ENCODE measurements around the gene PHYKPL.
A peak's percentile ranks its signal among the peaks of the same experiment; 100 is the strongest.

Gene PHYKPL

GRCh38 chr5:178232124-178232919 is at the start of gene PHYKPL:
Gene PHYKPL (minus strand): TSS chr5:178232802. CDS start chr5:178232550, 252 bp downstream.
- DNase-seq: peak; percentile 87

GRCh38 chr5:178282391-178282790 is 49.8 kb upstream of the PHYKPL start:
- no peak for DNase-seq

- DNase-seq: no peak
Measured at GRCh38 chr5:178281331-178281730, 48.7 kb upstream of the PHYKPL start.

- no peak for DNase-seq
Measured at GRCh38 chr5:178280631-178281030, 48.0 kb upstream of the PHYKPL start.

- DNase-seq: peak; percentile 93
Measured at GRCh38 chr5:178279723-178280438, 47.3 kb upstream of the PHYKPL start.

- no peak for DNase-seq
Measured at GRCh38 chr5:178279026-178279722, 46.6 kb upstream of the PHYKPL start.

- no peak for DNase-seq
Measured at GRCh38 chr5:178278358-178279023, 45.9 kb upstream of the PHYKPL start.

GRCh38 chr5:178277866-178278265 is 45.3 kb upstream of the PHYKPL start:
- no peak for DNase-seq

GRCh38 chr5:178277346-178277745 is 44.7 kb upstream of the PHYKPL start:
- no peak for DNase-seq

- DNase-seq: no peak
Measured at GRCh38 chr5:178274781-178275537, 42.4 kb upstream of the PHYKPL start.

- DNase-seq: no peak
Measured at GRCh38 chr5:178273665-178274541, 41.3 kb upstream of the PHYKPL start.

- DNase-seq: no peak
Measured at GRCh38 chr5:178273041-178273440, 40.4 kb upstream of the PHYKPL start.

- no peak for DNase-seq
Measured at GRCh38 chr5:178272591-178272990, 40.0 kb upstream of the PHYKPL start.

GRCh38 chr5:178271726-178272479 is 39.3 kb upstream of the PHYKPL start:
- DNase-seq: no peak

GRCh38 chr5:178271231-178271630 is 38.6 kb upstream of the PHYKPL start:
- DNase-seq: no peak

- no peak for DNase-seq
Measured at GRCh38 chr5:178269499-178269898, 36.9 kb upstream of the PHYKPL start.

- DNase-seq: no peak
Measured at GRCh38 chr5:178267876-178268275, 35.3 kb upstream of the PHYKPL start.

GRCh38 chr5:178267245-178267644 is 34.6 kb upstream of the PHYKPL start:
- DNase-seq: no peak

GRCh38 chr5:178266581-178266980 is 34.0 kb upstream of the PHYKPL start:
- no peak for DNase-seq

- no peak for DNase-seq
Measured at GRCh38 chr5:178265746-178266145, 33.1 kb upstream of the PHYKPL start.
